Loucy (cell line): ENCODE results near the gene LMX1B.

Source experiments
- H2AFZ ChIP-seq: fragments of 200-600 bp; sonication (generic); 2 replicates; pipeline ENCODE4 v1.6.0; 2016; ENCODE audit warnings: antibody characterized with exemption, mild to moderate bottlenecking, low read length, moderate library complexity
- H3F3A ChIP-seq: fragments of 200-600 bp; 2 replicates; pipeline ENCODE4 v1.6.0; 2016; ENCODE audit warnings: antibody characterized with exemption, low read depth, mild to moderate bottlenecking
- H3K27me3 ChIP-seq: fragments of 200-600 bp; sonication (generic); 2 replicates; pipeline ENCODE4 v1.6.1; 2014; ENCODE audit warnings: low read length, mild to moderate bottlenecking; ENCODE audit not compliant: insufficient read depth, poor library complexity, severe bottlenecking
- H3K36me3 ChIP-seq: fragments of 200-600 bp; sonication (generic); 2 replicates; pipeline ENCODE4 v1.6.1; 2016; ENCODE audit warnings: low read length; ENCODE audit not compliant: insufficient read depth
- H3K4me1 ChIP-seq: fragments of 200-600 bp; sonication (generic); 2 replicates; pipeline ENCODE4 v1.5.1; 2014; ENCODE audit warnings: low read length, mild to moderate bottlenecking; ENCODE audit not compliant: insufficient read depth, poor library complexity, severe bottlenecking
- H3K4me2 ChIP-seq: fragments of 200-600 bp; sonication (generic); 2 replicates; pipeline ENCODE4 v1.6.0; 2014; ENCODE audit warnings: antibody characterized with exemption, low read length, low read depth, mild to moderate bottlenecking; ENCODE audit not compliant: poor library complexity, severe bottlenecking
- H3K4me3 ChIP-seq: fragments of 200-600 bp; sonication (generic); 2 replicates; pipeline ENCODE4 v1.5.1; 2014; ENCODE audit warnings: low read length, mild to moderate bottlenecking, mixed read lengths; ENCODE audit not compliant: poor library complexity, severe bottlenecking
- H3K79me2 ChIP-seq: fragments of 200-600 bp; sonication (generic); 2 replicates; pipeline ENCODE4 v1.6.1; 2014; ENCODE audit warnings: low read length; ENCODE audit not compliant: insufficient read depth
- H3K9ac ChIP-seq: fragments of 200-600 bp; sonication (generic); 2 replicates; pipeline ENCODE4 v1.6.0; 2014; ENCODE audit warnings: mild to moderate bottlenecking, low read depth, low read length, moderate library complexity; ENCODE audit not compliant: poor library complexity, severe bottlenecking
- H3K9me2 ChIP-seq: fragments of 200-600 bp; sonication (generic); replicated peaks from 2 replicates; pipeline ENCODE4 v1.6.1; 2016; ENCODE audit warnings: low read depth, low read length, mixed read lengths
- H3K9me3 ChIP-seq: fragments of 200-600 bp; sonication (generic); 2 replicates; pipeline ENCODE4 v1.6.1; 2014; ENCODE audit warnings: mild to moderate bottlenecking, antibody characterized with exemption, low read length, low read depth; ENCODE audit not compliant: insufficient read depth
- H4K20me1 ChIP-seq: fragments of 200-600 bp; sonication (generic); 2 replicates; pipeline ENCODE4 v1.6.0; 2014; ENCODE audit warnings: antibody characterized with exemption, low read length, mild to moderate bottlenecking; ENCODE audit not compliant: insufficient read depth, poor library complexity, severe bottlenecking
- CTCF ChIP-seq: fragments of 200-600 bp; sonication (generic); conservative IDR thresholded peaks from 2 replicates; pipeline ENCODE4 v1.5.1; 2014; ENCODE audit warnings: mild to moderate bottlenecking, antibody characterized with exemption, low read length
- EZH2phosphoT487 ChIP-seq: fragments of 200-600 bp; IDR thresholded peaks from 2 replicates; pipeline ENCODE4 v1.6.1; 2018; ENCODE audit warnings: antibody characterized with exemption, mild to moderate bottlenecking, moderate library complexity, borderline replicate concordance

LMX1B gene

GRCh38 chr9:126615791-126616447 lies 2.2 kb downstream of the LMX1B start:
- Histone ChIP-seq H3K79me2 (no peaks in the 10 kb centered on the region), H3F3A (no peaks in the 10 kb centered on the region), H3K4me1 (no peaks in the 10 kb centered on the region), H3K4me2 (no peak overlapping the region), H3K36me3 (no peaks in the 10 kb centered on the region), H3K9me2 (no peaks in the 10 kb centered on the region), H4K20me1 (no peaks in the 10 kb centered on the region), H3K27me3 (peaks cover 6% of the 10 kb centered on the region), H3K4me3 (no peak overlapping the region), H2AFZ (no peak overlapping the region), H3K9ac (no peak overlapping the region), H3K9me3 (no peaks in the 10 kb centered on the region)
- no peak for TF ChIP-seq EZH2phosphoT487
- TF ChIP-seq CTCF: no peak

DNA sequence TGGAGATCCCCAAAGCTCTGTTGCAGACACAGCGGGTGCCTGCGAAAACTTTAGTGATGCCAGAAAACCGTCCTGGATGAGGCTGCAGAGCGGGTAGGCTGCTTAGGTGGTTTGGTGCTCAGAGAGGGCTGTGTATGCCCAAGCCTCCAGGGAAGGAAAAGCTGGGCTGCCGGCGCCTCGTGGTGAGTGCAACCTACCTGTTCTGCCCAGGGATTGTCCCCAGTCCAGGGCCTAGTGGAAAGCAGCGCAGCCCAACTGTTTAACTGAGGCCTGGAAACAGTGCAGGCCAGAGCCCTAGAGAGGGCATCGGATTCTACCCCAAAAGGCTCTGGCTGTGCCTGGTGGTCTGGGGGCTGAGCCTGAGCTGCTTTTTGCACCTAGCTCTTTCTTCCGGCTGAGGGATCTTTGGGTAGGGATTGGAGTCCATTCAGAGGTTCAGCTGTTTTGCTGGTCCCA lies 2.8 kb downstream of the LMX1B start:
- Histone ChIP-seq H3K4me1 (no peaks in the 10 kb centered on the region), H3K9me3 (no peaks in the 10 kb centered on the region), H3K4me2 (no peak overlapping the region), H4K20me1 (no peaks in the 10 kb centered on the region), H3K4me3 (no peak overlapping the region), H3F3A (no peaks in the 10 kb centered on the region), H3K9ac (no peak overlapping the region), H3K9me2 (no peaks in the 10 kb centered on the region), H3K27me3 (peaks cover 6% of the 10 kb centered on the region), H3K79me2 (no peaks in the 10 kb centered on the region), H3K36me3 (no peaks in the 10 kb centered on the region), H2AFZ (no peak overlapping the region)
- TF ChIP-seq CTCF (no peak), EZH2phosphoT487 (no peak)

DNA sequence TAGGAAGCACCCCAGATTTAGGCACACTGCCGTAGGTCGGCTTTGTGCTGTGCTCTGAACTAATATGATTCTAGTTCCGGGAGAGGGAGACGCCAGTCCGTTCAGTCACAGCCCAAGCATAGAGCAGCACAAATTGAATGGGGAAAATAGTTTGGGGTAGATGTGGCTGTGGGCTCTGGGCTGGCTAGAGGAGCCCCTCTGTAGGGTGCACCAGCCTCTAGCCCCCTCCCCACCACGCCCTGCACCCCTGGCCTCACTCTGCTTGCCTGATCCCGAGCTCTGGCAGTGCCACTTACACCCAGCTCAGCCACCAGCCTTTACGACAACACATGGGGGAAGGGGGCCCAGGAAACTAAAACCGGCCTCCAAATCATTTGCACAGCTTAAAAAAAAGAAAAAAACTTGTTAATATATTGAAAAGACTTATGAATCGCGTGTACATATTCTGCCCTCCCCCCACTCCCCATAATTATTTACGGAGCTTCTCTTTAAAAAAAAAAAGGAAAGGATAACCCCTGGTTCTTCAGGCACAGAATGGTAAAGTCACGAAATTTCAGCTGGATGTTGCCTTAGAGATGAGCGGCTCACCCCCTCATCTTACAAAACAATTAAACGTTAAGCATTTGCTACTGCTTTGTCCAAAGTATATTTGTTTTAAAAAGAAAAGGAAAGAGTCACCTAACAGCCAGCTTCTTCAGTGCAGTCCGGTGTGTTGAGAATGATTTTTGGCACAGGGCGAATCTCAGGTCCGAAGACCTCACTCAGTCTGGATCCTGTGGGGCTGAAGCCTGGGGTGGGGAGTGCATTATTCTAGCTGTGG lies 3.5 kb downstream of the LMX1B start:
- no peaks in the 10 kb centered on the region for H3K36me3 ChIP-seq
- H3K9ac ChIP-seq: no peak overlapping the region
- no peak overlapping the region for H3K4me3 ChIP-seq
- no peak for TF ChIP-seq CTCF
- TF ChIP-seq EZH2phosphoT487: no peak
- no peaks in the 10 kb centered on the region for H3K4me1 ChIP-seq
- no peaks in the 10 kb centered on the region for H4K20me1 ChIP-seq
- no peak overlapping the region for H3K4me2 ChIP-seq
- H2AFZ ChIP-seq: no peak overlapping the region
- H3K9me2 ChIP-seq: no peaks in the 10 kb centered on the region
- no peaks in the 10 kb centered on the region for H3K9me3 ChIP-seq
- peaks cover under 1% of the 10 kb centered on the region for H3K27me3 ChIP-seq
- no peaks in the 10 kb centered on the region for H3F3A ChIP-seq
- H3K79me2 ChIP-seq: no peaks in the 10 kb centered on the region
